Prostate gland (tissue), 1 donor: ENCODE measurements around the gene FAM221B.

ENCODE experiments used
- POLR2A ChIP-seq: fragments of 450-650 bp; IDR thresholded peaks from one replicate; pipeline ENCODE4 v1.6.1; 2016; ENCODE audit warnings: antibody characterized with exemption, mild to moderate bottlenecking
- POLR2AphosphoS5 ChIP-seq: sonication (generic); formaldehyde crosslinking; IDR thresholded peaks from one replicate; pipeline ENCODE4 v1.6.1; 2017; ENCODE audit warnings: antibody characterized with exemption

- no peak for TF ChIP-seq POLR2A
- TF ChIP-seq POLR2AphosphoS5 = peak; percentile 90
These were observed 57.5 kb downstream of the FAM221B start for GRCh38 chr9:35771075-35771433.
